ENCODE data around the gene UTP4.

The UTP4 gene

DNA sequence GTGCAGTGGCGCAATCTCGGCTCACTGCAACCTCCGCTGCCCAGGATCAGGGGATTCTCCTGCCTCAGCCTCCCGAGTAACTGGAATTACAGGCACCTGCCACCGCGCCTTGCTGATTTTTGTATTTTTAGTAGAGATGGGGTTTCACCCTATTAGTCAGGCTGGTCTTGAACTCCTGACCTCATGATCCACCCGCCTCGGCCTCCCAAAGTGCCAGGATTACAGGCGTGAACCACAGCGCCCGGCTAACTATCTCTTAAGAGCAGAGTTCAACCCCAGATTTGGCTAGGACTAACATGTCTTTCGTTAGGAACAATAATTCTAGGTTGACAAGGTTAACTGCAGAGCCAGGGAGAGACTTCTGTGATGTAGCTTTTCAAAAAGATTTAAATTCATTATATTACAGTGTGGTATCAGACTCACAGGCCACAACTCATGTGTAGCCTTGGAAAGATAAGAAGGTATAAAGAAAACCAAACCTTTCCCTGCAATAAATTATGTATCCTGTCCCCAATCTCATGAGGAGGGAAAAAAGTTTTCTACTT, 4.4 kb upstream of the UTP4 start:
- TF ChIP-seq TEAD4 (IDR thresholded peaks at IDR 0.05) (no peak), EGR1 (IDR thresholded peaks at IDR 0.05) (no peak), EP300 (IDR thresholded peaks at IDR 0.05; ENCODE audit: borderline replicate concordance) (no peak), TAF1 (IDR thresholded peaks at IDR 0.05; ENCODE audit: low read depth) (no peak), CEBPB (IDR thresholded peaks at IDR 0.05) (no peak), TCF12 (IDR thresholded peaks at IDR 0.05; ENCODE audit: low read depth) (no peak), RAD21 (IDR thresholded peaks at IDR 0.05; ENCODE audit: low read depth) (no peak), NFIC (IDR thresholded peaks at IDR 0.05) (no peak), YY1 (IDR thresholded peaks at IDR 0.05; ENCODE audit: low read depth) (no peak), ZBTB7A (IDR thresholded peaks at IDR 0.05; ENCODE audit: low read depth) (no peak), FOXM1 (IDR thresholded peaks at IDR 0.05; ENCODE audit: borderline replicate concordance, low read depth) (no peak), USF1 (IDR thresholded peaks at IDR 0.05) (no peak), CREB1 (IDR thresholded peaks at IDR 0.05; ENCODE audit: low read depth) (no peak)
- TF ChIP-seq, protein P1, sequence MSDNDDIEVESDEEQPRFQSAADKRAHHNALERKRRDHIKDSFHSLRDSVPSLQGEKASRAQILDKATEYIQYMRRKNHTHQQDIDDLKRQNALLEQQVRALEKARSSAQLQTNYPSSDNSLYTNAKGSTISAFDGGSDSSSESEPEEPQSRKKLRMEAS (IDR thresholded peaks at IDR 0.05), result no peak
- TF ChIP-seq, protein P2, sequence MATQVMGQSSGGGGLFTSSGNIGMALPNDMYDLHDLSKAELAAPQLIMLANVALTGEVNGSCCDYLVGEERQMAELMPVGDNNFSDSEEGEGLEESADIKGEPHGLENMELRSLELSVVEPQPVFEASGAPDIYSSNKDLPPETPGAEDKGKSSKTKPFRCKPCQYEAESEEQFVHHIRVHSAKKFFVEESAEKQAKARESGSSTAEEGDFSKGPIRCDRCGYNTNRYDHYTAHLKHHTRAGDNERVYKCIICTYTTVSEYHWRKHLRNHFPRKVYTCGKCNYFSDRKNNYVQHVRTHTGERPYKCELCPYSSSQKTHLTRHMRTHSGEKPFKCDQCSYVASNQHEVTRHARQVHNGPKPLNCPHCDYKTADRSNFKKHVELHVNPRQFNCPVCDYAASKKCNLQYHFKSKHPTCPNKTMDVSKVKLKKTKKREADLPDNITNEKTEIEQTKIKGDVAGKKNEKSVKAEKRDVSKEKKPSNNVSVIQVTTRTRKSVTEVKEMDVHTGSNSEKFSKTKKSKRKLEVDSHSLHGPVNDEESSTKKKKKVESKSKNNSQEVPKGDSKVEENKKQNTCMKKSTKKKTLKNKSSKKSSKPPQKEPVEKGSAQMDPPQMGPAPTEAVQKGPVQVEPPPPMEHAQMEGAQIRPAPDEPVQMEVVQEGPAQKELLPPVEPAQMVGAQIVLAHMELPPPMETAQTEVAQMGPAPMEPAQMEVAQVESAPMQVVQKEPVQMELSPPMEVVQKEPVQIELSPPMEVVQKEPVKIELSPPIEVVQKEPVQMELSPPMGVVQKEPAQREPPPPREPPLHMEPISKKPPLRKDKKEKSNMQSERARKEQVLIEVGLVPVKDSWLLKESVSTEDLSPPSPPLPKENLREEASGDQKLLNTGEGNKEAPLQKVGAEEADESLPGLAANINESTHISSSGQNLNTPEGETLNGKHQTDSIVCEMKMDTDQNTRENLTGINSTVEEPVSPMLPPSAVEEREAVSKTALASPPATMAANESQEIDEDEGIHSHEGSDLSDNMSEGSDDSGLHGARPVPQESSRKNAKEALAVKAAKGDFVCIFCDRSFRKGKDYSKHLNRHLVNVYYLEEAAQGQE (IDR thresholded peaks at IDR 0.05; ENCODE audit: low read depth), result no peak

DNA sequence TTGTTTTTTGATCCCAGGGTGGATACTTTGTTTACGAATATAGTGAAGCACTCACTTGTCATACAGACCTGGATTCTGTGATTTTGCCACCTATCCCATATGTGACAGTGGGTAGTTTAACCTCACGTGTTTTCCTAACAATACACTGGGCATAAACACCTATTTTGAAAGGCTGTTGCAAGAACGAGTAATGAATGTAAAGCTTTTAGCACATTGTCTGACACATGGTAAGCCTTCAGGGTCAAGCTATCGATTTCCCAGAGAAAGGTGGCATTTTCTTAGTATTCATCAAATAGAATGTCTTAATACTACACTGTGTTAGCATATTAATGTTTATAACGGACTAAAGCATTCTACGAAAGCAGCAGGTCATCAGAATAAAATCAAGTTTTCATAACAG, 2.0 kb upstream of the UTP4 start:
- TF ChIP-seq YY1 (IDR thresholded peaks at IDR 0.05; ENCODE audit: low read depth), result no peak
- TF ChIP-seq FOXM1 (IDR thresholded peaks at IDR 0.05; ENCODE audit: borderline replicate concordance, low read depth), result no peak
- TF ChIP-seq EP300 (IDR thresholded peaks at IDR 0.05; ENCODE audit: borderline replicate concordance), result no peak
- no peak for TF ChIP-seq EGR1 (IDR thresholded peaks at IDR 0.05)
- no peak for TF ChIP-seq USF1 (IDR thresholded peaks at IDR 0.05)

- no peak for TF ChIP-seq NFIC (IDR thresholded peaks at IDR 0.05)
- TF ChIP-seq TAF1 (IDR thresholded peaks at IDR 0.05; ENCODE audit: low read depth), result no peak
- no peak; the same call in 1 of the 2 replicates for TF ChIP-seq YY1 (IDR thresholded peaks at IDR 0.05; ENCODE audit: low read depth)
- no peak for TF ChIP-seq RAD21 (IDR thresholded peaks at IDR 0.05; ENCODE audit: low read depth)
- no peak for TF ChIP-seq TEAD4 (IDR thresholded peaks at IDR 0.05)
- no peak for TF ChIP-seq CEBPB (IDR thresholded peaks at IDR 0.05)
- TF ChIP-seq, protein P2 (IDR thresholded peaks at IDR 0.05; ENCODE audit: low read depth), result no peak
- no peak for TF ChIP-seq TCF12 (IDR thresholded peaks at IDR 0.05; ENCODE audit: low read depth)
Observed at GRCh38 chr16:69131167-69131838, 1.1 kb upstream of the UTP4 start.

- TF ChIP-seq EGR1 (IDR thresholded peaks at IDR 0.05) (peak; percentile 63), TCF12 (IDR thresholded peaks at IDR 0.05; ENCODE audit: low read depth) (no peak), NFIC (IDR thresholded peaks at IDR 0.05) (no peak; the same call in 1 of the 2 replicates), CREB1 (IDR thresholded peaks at IDR 0.05; ENCODE audit: low read depth) (no peak), ZBTB7A (IDR thresholded peaks at IDR 0.05; ENCODE audit: low read depth) (0 out of 2 replicates have a peak, but pooled peaks have one; percentile 35)
Observed at GRCh38 chr16:69131839-69132423, 518 bp upstream of the UTP4 start.

DNA sequence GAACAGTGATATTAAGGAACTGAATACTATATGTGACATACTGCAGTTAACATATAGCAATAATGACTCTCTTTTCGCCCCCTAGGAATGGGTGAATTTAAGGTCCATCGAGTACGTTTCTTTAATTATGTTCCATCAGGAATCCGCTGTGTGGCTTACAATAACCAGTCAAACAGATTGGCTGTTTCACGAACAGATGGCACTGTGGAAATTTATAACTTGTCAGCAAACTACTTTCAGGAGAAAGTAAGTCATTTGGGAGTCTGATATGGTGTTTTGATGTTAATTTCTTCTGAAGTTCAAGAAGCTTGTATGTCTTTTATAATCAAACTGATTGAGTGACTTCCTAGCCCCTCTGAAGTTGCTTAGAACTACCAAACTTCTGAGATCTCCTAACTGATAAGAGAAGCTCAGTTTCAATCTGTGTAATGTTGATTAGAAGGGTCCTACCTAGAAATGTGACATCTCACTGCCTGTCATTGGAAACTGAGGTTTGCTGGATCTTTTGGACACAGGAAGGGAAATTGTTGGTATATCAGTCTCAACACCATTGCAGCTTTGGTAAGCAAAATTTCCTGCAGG, 1.0 kb downstream of the UTP4 start:
- TF ChIP-seq EGR1 (IDR thresholded peaks at IDR 0.05), result no peak
- TF ChIP-seq FOXM1 (IDR thresholded peaks at IDR 0.05; ENCODE audit: borderline replicate concordance, low read depth), result no peak
- TF ChIP-seq TEAD4 (IDR thresholded peaks at IDR 0.05), result no peak
- TF ChIP-seq NFIC (IDR thresholded peaks at IDR 0.05), result no peak
- no peak for TF ChIP-seq EP300 (IDR thresholded peaks at IDR 0.05; ENCODE audit: borderline replicate concordance)
- no peak for TF ChIP-seq CEBPB (IDR thresholded peaks at IDR 0.05)
- TF ChIP-seq CREB1 (IDR thresholded peaks at IDR 0.05; ENCODE audit: low read depth), result no peak
- TF ChIP-seq RAD21 (IDR thresholded peaks at IDR 0.05; ENCODE audit: low read depth), result no peak
- TF ChIP-seq, protein P1 (IDR thresholded peaks at IDR 0.05), result no peak
- TF ChIP-seq YY1 (IDR thresholded peaks at IDR 0.05; ENCODE audit: low read depth), result no peak
- no peak for TF ChIP-seq TCF12 (IDR thresholded peaks at IDR 0.05; ENCODE audit: low read depth)
- TF ChIP-seq ZBTB7A (IDR thresholded peaks at IDR 0.05; ENCODE audit: low read depth), result no peak
- no peak for TF ChIP-seq TAF1 (IDR thresholded peaks at IDR 0.05; ENCODE audit: low read depth)
- TF ChIP-seq USF1 (IDR thresholded peaks at IDR 0.05), result no peak
- TF ChIP-seq, protein P2 (IDR thresholded peaks at IDR 0.05; ENCODE audit: low read depth), result no peak
